B cell (primary cell): Measurements from ENCODE around the gene CASKIN1. TPM values are rescaled to one million over a fixed set of nuclear protein-coding genes. Genes with fewer than 3 reads are reported as not detected.

Experiments used
- ATAC-seq: fragments of 200-7000 bp; cut with Tn5 transposase; one replicate; pipeline ENCODE4 v1.10.0; 2021; ENCODE audit warnings: low read depth, mild to moderate bottlenecking, moderate number of reproducible peaks, moderate library complexity
- CTCF ChIA-PET: fragments of 350-600 bp; sonication (Branson Sonifier 250); formaldehyde crosslinking; loops from one replicate; lab custom pipeline; 2021; ENCODE audit warnings: antibody characterized with exemption, inconsistent platforms; lab: Charles Lee
- POLR2A ChIA-PET: fragments of 350-600 bp; sonication (Branson Sonifier 250); formaldehyde crosslinking; loops from one replicate; lab custom pipeline; 2021; ENCODE audit warnings: antibody characterized with exemption; lab: Charles Lee
- DNase-seq: peaks from one replicate; pipeline ENCODE4 v3.0.0; 2013
- H2AFZ ChIP-seq: 2 replicates; pipeline ENCODE4 v1.6.1; 2012; ENCODE audit warnings: mild to moderate bottlenecking, low read depth, low read length; ENCODE audit not compliant: insufficient read depth, poor library complexity, severe bottlenecking
- H3K27ac ChIP-seq, 2 donors: 1 replicate in 1 of 2; 2 replicates in 1 of 2; pipeline ENCODE4 v1.5.1; 2012 to 2013; ENCODE audit warnings: low read length in 2 of 2, mild to moderate bottlenecking in 2 of 2, moderate library complexity in 1 of 2
- H3K27me3 ChIP-seq, 4 experiments: fragments of 200-600 bp in 1 of 4; sonication (generic) in 1 of 4; replicated peaks in 1 of 4; 1 replicate in 2 of 4; 2 replicates in 2 of 4; pipeline versions ENCODE4 v1.6.1 to v1.7.0; 2013 to 2016; ENCODE audit warnings: low read length in 3 of 4, mild to moderate bottlenecking in 2 of 4, mixed read lengths in 1 of 4, moderate library complexity in 1 of 4; ENCODE audit not compliant: insufficient read depth in 4 of 4, control insufficient read depth in 3 of 4; ENCODE audit errors: control extremely low read depth in 1 of 4
- H3K36me3 ChIP-seq, 2 experiments: replicated peaks in 1 of 2; 1 replicate in 1 of 2; 2 replicates in 1 of 2; pipeline versions ENCODE4 v1.6.1 to v1.7.1; 2013; ENCODE audit warnings: low read length in 1 of 2; ENCODE audit not compliant: insufficient read depth in 2 of 2, control insufficient read depth in 1 of 2; ENCODE audit errors: control extremely low read depth in 1 of 2, extremely low read depth in 1 of 2
- H3K4me1 ChIP-seq, 2 donors: fragments of 200-600 bp in 1 of 2; sonication (generic) in 1 of 2; 1 replicate in 1 of 2; 2 replicates in 1 of 2; pipeline versions ENCODE4 v1.5.1 to v1.6.1; 2013 to 2017; ENCODE audit warnings: low read length in 2 of 2; ENCODE audit not compliant: control insufficient read depth in 2 of 2, insufficient read depth in 2 of 2
- H3K4me2 ChIP-seq: replicated peaks from 2 replicates; pipeline ENCODE3; 2012; ENCODE audit warnings: mild to moderate bottlenecking, low read depth, low read length; ENCODE audit not compliant: poor library complexity, severe bottlenecking
- H3K4me3 ChIP-seq, 5 experiments: fragments of 200-600 bp in 1 of 5; sonication (generic) in 1 of 5; 1 replicate in 3 of 5; 2 replicates in 2 of 5; pipeline versions ENCODE4 v1.5.1 to v1.7.0; 2011 to 2016; ENCODE audit warnings: low read length in 4 of 5, mild to moderate bottlenecking in 4 of 5, low read depth in 2 of 5, control low read depth in 1 of 5, moderate library complexity in 1 of 5; ENCODE audit not compliant: insufficient read depth in 1 of 5; ENCODE audit errors: control extremely low read depth in 1 of 5, extremely low read depth in 1 of 5
- H3K79me2 ChIP-seq: fragments of 200-600 bp; sonication (generic); one replicate; pipeline ENCODE4 v1.6.0; 2016; ENCODE audit warnings: low read length; ENCODE audit not compliant: control insufficient read depth, insufficient read depth
- H3K9ac ChIP-seq: fragments of 200-600 bp; sonication (generic); 2 replicates; pipeline ENCODE4 v1.6.1; 2017; ENCODE audit warnings: mild to moderate bottlenecking, low read length, moderate library complexity
- H3K9me3 ChIP-seq, 3 donors: one replicate each; pipeline versions ENCODE4 v1.6.1 to v1.7.1; 2013; ENCODE audit warnings: low read length in 2 of 3; ENCODE audit not compliant: control insufficient read depth in 2 of 3, insufficient read depth in 1 of 3; ENCODE audit errors: control extremely low read depth in 1 of 3
- H4K20me1 ChIP-seq: 2 replicates; pipeline ENCODE4 v1.6.0; 2012; ENCODE audit warnings: mild to moderate bottlenecking, low read length; ENCODE audit not compliant: insufficient read depth, control insufficient read depth, poor library complexity, severe bottlenecking
- H3K27ac Mint-ChIP-seq: one replicate; pipeline ENCODE4 v1.8.0; 2021; ENCODE audit warnings: mixed read lengths
- H3K27me3 Mint-ChIP-seq: one replicate; pipeline ENCODE4 v1.8.0; 2021; ENCODE audit warnings: mixed read lengths
- H3K4me1 Mint-ChIP-seq: one replicate; pipeline ENCODE4 v1.8.0; 2021; ENCODE audit warnings: mixed read lengths
- H3K4me3 Mint-ChIP-seq: one replicate; pipeline ENCODE4 v1.8.0; 2021; ENCODE audit warnings: mixed read lengths
- H3K9me3 Mint-ChIP-seq: one replicate; pipeline ENCODE4 v1.8.0; 2022; ENCODE audit warnings: mixed read lengths; ENCODE audit not compliant: insufficient read depth
- CTCF ChIP-seq: fragments of 200-600 bp; IDR thresholded peaks from one replicate; pipeline ENCODE4 v1.8.0; 2022; ENCODE audit warnings: antibody characterized with exemption, mild to moderate bottlenecking
- EZH2 ChIP-seq: IDR thresholded peaks from 2 replicates; pipeline ENCODE4 v1.6.1; 2012; ENCODE audit warnings: borderline replicate concordance, low read depth, mild to moderate bottlenecking, moderate library complexity, low read length; ENCODE audit not compliant: insufficient read depth, poor library complexity, severe bottlenecking
- WGBS: methylation state at CpG from one replicate; pipeline ENCODE4 v1.1.5; 2013; ENCODE audit warnings: missing lambda C conversion rate; ENCODE audit not compliant: insufficient coverage; 5-methylcytosine and 5-hydroxymethylcytosine counted together
- intact Hi-C: fragments of 100-400 bp; cut with micrococcal nuclease; formaldehyde crosslinking; loops from one replicate; pipeline ENCODE4 v1.10.0; 2022
- polyA plus RNA-seq: library from polyadenylated mRNA; depleted of rRNA; stranded (reverse); fragments of >200 nt; gene quantifications from 2 replicates; pipeline ENCODE4 v1.2.3, GENCODE V29; 2012
- total RNA-seq, 2 donors: library from RNA; stranded (reverse); fragments of 120-200 nt in 1 of 2; gene quantifications; 1 replicate in 1 of 2; 2 replicates in 1 of 2; pipeline versions ENCODE4 v1.2.3 to v1.2.4, GENCODE V29; 2013 to 2022

Gene CASKIN1
- total and polyA plus RNA-seq, 2 donors (not counting 1 experiment from before 2014, with no cell fraction given) = 0.01 TPM; not detected in 1

DNA sequence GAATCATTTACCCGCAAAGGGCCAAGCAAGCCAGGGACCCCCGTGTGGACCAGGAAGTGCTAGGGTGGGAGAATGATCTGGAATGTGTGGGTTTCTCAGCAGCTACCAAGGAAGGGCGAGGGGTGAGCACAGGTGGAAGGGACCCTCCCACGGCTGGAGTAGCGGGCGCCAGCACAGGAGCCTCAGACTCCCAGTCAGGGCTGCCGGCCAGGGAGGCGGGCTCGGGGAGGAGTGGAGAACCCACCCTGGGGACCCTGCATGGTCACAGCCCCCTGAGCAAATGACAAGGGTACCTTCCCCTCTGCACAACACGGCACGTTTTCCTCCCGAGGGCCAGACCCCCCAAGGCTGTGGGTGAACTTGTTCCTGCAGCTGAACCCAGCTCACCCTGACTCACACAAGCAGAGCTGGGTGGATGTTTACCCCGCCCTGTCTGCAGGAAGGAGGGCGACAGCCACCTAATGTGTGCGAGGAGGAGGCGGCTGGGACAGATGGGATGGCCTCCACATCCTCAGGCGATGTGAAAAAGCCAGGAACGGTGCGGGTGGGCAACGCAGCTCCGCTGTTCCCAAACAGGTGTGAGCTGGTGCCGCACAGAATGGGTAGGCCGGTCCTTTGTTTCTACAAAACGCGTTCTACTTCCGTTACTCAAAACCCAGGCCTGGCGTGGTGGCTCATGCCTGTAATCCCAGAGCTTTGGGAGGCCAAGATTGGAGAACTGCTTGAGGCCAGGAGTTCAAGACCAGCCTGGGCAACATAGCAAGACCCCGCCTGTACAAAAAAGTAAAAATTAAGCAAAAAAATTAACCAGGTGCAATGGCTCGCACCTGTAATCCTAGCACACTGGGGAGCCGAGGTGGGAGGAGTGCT, 48.8 kb upstream of the CASKIN1 start:
- no peak overlapping the region for H3K4me2 ChIP-seq
- ATAC-seq = no peak

More for the DNA sequence above, 48.8 kb upstream of the CASKIN1 start:
- H3K9me3 Mint-ChIP-seq = no peaks in the 10 kb centered on the region
- no peak for DNase-seq
- WGBS = 96% methylated on average over 30 of the region's 30 CpGs
- CTCF ChIA-PET = no interaction called here
- Histone ChIP-seq H3K4me1 (peaks cover under 1 to 5% of the 10 kb centered on the region in 2 donors), H4K20me1 (peaks cover 14% of the 10 kb centered on the region), H3K27ac (no peak overlapping the region), H3K9ac (no peak overlapping the region), H3K4me3 (no peak overlapping the region), H3K9me3 (no peaks in the 10 kb centered on the region), H3K36me3 (peaks cover 0 to 46% of the 10 kb centered on the region in 2 experiments), H2AFZ (no peak overlapping the region), H3K79me2 (peaks cover 21% of the 10 kb centered on the region), H3K27me3 (no peaks in the 10 kb centered on the region)
- no peak overlapping the region for H3K27ac Mint-ChIP-seq
- H3K27me3 Mint-ChIP-seq = no peaks in the 10 kb centered on the region
- H3K4me1 Mint-ChIP-seq = peaks cover 1% of the 10 kb centered on the region
- intact Hi-C loops = no loop called here
- TF ChIP-seq CTCF (no peak), EZH2 (no peak)
- H3K4me3 Mint-ChIP-seq = no peak overlapping the region
- POLR2A ChIA-PET = interaction anchor here (0.6 kb wide), 1 partner anchor 250 kb away, joined by 3 read pairs; no protein-coding TSS in a partner anchor
